NAMALWA (cell line): Measurements from ENCODE around the gene SAC3D1.
"Not testable (repeated sequence)": the region's sequence is repeated elsewhere in the genome, so short reads cannot be mapped to it uniquely, and the experiment has no call there.

ENCODE experiments used
- DNase-seq: peaks from one replicate; pipeline ENCODE4 v3.0.0-alpha.2; 2015; ENCODE audit warnings: low spot score

Gene SAC3D1

DNA sequence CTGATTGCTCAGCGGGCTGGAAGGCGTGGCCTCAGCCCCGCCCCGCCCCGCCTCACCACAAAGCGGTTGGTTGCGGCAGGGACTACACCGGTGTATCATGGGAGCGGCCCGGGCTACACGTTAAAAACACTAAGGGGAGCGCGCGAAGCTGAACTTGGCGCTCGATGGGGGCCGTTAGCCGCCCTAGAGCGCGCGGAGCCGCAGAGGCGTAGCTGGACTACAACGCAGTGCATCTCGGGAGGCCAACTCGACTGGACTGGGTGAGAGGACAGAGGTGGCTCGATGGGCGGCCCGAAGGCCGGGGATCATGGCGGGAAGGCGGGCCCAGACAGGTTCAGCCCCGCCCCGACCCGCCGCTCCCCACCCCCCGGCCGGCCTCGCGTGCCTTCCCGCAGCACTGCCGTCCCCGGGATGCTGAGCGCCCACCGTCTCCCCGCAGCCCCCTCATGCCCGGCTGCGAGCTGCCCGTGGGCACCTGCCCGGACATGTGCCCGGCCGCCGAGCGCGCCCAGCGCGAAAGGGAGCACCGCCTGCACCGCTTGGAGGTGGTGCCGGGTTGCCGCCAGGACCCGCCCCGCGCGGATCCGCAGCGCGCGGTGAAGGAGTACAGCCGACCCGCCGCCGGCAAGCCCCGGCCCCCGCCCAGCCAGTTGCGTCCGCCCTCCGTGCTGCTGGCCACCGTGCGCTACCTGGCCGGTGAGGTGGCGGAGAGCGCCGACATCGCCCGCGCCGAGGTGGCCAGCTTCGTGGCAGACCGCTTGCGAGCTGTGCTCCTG lies at the start of gene SAC3D1:
Gene SAC3D1, plus strand, starts transcription at position 364 of the 776 bp plus-strand sequence. Its CDS starts 83 bp downstream, at position 447.
- DNase-seq: peak; percentile 96

DNA sequence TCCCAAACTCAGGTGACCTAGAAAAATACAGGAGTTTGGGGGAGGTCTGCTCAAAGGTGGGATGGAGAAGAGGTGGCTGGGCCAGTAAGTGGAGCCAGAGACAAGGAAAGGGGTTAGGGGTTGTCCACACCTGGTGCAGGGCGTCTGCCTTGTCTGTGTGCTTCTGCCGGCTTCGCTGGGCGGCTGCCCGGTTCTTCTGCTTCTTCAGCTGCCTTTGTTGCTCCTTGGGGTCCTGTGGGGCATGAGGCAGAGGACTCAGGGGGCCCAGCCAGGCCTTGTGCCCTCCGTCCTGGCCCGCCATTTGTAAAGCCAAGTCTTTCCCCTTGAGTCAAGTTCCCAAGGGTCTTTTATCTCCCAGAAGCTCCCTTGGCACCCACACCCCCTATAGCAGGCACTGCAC lies 46.7 kb upstream of the SAC3D1 start:
- DNase-seq: no peak

DNA sequence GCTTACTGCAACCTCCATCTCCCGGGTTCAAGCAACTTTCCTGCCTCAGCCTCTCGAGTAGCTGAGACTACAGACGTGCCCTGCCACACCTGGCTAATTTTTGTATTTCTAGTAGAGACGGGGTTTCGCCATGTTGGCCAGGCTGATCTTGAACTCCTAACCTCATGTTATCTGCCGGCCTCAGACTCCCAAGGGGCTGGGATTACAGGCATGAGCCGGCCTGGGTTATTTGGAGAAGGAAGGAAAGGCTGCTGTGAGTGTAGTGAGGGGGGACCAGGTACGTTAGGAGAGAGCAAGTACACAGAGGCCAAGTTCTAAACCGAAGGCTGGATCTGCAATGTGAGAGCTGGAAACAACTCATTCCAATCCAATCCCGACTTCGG lies 44.7 kb upstream of the SAC3D1 start:
- no peak for DNase-seq

DNA sequence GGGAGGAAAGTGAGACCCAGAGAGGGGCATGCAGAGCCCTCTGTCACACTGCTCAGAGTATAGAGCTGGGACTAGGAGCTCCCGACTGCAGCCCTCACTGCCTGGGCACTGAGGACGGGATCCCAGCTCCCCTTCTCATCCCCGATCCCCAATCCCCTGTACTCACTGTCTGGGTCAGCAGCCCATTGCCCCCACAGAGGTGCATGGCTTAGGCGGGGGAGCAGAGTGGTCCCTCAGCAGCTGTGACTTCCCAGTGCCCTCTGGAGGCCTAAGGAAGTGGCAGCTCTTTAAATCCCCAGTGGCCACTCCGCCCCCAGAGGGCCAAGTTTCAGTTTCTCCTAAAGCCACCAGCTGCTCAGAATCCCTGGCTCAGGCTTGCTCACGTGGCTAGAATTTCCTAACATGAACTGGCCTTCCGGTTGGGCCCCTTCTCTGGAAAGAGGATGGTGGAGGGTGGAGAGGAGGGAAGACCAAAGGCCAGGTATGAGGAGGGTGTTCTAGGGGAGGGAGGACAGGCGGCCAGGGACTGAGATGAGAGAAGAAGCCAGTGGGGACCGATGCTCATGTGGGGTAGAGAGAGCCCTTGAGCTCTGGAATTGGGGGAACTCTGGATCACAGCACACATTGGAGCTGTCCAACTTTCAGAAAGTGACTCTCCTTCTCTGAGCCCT lies 44.2 kb upstream of the SAC3D1 start, which contains the start of gene BATF2:
Gene BATF2, minus strand, starts transcription at position 262 of the 671 bp plus-strand sequence. Its CDS starts 57 bp downstream, at position 205.
- peak; percentile 47 for DNase-seq

DNA sequence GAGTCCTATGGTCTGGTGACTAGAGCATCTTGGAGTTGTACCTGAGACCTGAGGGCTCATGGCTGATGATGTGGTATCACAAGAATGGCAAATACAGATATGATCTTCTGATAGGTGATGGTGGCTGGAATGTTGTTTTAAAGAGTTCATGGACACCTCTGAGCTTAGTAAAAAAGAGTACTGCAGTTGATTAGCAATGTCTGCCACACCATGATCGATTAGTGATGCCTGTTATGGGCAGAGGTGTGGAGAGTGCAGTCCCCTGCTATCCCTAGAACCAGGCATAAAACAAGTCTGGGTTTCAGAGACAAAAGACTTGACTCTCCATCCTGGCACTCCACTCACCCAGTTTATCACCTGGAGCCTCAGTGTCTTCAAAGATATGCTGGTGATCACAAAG lies 42.9 kb upstream of the SAC3D1 start:
- DNase-seq: no peak

DNA sequence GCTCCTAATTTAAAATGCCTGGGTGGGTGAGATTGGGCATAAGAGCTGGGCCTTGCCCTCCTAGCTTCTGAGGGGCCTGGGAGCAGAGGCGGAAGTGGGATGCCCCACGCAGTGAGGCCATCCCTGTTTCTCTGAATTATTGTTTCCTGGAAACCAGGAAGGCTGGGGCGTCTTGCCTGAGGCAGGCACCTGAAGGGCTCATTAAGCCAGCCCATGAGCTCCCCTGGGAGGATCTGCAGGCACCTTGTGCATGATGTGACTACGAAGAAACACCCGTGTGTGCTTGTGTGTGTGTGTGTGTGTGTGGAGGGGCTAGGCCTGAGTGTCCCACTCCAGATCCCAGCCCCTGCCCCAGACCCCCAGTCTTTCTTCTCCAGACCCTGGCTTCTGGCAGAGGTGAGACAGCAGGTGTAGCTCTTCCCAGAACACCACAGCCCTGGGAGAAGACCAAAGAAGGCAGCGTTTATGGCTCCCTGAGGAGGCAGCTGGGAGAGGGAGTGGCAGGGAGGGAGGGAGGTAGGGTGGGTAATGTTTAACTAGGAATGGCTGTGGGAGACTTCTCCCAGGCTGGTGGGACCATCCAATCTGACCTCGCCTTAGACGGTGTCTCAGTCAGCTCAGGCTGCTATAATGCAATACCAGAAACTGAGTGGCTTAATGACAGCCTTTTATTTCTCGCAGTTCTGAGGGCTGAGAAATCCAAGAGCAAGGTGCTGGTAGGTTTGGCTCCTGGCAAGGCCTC lies 42.1 kb upstream of the SAC3D1 start:
- DNase-seq: no peak

DNA sequence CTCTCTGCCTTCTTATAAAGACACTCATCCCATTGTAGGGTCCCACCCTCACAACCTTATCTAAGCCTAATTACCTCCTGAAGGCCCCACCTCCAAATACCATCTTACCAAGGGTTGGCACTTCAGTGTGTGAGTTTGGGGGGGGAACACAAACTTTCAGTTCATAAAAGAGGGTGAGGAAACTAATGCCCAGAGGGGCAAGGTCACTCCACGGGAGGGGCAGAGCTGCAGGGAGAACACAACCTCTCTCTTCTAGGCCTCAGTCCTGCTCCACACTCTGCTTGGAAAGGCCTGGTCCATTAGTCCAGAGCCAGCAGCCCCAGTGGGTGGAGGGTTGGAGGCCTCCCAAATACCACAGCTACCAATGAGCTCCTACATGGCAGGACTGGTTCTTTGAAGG lies 41.5 kb upstream of the SAC3D1 start:
- no peak for DNase-seq

DNA sequence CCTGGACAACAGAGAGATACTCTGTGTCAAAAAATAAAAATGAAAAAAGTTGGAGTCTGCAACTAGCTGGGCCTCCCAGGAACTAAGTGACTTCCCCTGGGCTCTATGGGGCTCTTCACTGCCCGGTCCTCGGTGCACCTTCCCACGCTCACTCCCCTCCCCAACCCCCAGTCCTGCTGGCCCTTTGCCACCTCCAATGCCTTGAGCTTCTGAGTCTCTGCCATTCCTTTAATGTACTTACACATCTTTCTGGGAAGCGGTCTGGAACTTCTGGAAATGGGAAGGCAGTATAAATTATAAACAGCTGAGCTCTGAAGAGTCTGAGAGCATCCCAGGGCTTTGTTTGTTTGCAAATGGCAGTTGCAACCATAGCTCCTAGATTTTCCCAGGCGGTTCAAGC lies 38.3 kb upstream of the SAC3D1 start:
- DNase-seq: no peak

DNA sequence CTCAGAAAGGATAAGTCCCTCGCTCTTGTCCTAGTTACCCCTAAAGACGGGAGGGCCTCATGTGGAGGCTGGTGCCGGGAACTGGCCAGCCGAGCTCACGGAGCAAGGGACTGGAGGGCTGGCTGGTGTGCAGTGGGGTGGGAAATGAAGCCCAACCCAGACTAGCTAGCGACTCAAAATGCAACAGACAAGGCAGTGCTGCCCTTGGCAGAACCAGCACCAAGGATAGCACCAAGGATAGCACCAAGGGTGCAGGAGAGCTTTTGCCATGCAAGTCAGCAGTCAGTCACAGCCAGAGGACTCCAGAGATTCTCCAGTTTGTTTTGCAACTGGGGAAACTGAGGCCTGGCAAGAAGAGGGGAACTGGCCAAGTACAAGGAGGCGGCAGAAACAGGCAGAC lies 37.7 kb upstream of the SAC3D1 start:
- DNase-seq: no peak

DNA sequence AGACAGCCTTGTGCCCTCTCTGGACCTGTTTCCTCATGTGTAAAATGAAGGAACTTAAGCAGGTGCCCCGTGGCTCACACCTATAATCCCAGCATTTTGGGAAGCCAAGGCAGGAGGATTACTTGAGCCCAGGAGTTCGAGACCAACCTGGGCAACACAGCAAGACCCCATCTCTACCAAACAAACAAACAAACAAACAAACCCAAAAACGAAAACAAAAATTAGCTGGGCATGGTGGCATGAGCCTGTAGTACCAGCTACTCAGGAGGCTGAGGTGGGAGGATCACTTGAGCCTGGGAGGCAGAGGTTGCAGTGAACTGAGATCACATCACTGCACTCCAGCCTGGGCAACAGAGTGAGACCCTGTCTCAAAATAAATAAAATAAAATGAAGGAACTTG lies 37.0 kb upstream of the SAC3D1 start:
- not testable (repeated sequence) for DNase-seq

DNA sequence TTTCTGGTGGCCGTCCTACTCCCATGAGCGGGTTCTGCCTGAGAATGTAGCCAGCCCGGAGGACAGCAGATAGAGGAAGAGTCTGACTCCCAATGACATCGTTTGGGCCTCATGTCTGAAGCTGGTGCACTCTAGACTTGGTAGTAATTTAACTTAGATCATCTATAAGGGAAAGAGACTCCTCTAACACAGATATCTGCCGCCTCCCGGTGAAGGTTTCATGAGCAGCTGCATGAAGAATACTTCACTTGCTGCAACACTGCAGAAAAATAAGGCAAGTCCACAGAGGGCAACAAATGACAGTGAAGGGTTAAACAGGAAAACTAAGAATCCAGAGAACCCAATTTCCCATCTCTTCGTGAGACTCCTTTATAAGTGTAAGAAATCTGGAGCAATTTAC lies 33.0 kb upstream of the SAC3D1 start:
- DNase-seq: no peak

DNA sequence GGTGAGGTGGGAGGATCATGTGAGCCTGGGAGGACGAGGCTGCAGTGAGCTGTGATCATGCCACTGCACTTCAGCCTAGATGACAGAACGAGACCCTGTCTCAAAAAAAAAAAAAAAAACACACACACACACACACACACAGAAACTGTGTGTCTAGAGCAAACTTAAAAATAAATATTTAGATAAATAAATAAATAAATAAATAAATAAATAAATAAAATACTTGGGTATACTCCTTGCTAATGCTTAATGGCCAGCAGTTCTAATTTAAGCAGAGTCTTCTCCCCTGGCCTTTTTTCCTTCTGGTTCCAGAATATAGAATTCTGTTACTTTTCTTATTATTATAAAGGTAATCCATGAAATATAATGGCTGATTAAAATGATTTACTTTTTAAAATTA lies 32.1 kb upstream of the SAC3D1 start:
- no peak for DNase-seq

DNA sequence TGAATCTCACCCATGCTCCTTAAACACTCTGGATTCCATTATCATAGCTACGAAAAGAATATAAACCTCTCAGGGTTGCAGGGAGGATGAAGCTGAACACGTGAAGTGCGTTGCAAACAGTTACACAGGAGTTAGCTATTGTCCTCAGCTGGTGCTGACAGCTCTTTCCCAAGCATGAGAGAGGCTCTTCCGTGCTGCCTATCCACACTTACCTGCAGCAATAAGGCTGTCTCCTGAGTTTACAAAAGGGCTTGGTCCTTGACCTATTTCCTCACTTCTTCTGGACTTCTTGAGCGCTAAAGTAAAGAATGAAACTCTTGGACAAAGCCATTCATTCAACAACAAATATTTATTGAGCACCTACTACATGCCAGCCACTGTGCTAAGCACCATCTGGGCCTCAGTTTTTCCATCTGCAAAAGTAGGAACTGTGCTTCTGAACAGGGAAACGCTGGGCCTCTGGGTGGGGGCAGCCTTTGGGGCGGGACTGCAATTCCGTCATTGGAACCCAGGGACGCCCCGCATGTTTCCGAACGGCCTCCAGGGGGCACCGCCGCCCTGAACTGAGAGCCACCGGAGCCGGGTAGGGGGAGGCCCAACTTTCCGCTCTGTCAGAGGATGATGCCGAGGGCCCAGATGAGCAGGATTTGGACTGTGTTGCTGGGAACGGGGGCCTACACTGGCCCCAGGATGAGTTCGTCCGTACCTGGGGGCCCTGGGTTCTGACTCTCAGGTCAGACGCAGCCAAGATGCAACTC lies 27.7 kb upstream of the SAC3D1 start:
- peak; percentile 94 for DNase-seq

DNA sequence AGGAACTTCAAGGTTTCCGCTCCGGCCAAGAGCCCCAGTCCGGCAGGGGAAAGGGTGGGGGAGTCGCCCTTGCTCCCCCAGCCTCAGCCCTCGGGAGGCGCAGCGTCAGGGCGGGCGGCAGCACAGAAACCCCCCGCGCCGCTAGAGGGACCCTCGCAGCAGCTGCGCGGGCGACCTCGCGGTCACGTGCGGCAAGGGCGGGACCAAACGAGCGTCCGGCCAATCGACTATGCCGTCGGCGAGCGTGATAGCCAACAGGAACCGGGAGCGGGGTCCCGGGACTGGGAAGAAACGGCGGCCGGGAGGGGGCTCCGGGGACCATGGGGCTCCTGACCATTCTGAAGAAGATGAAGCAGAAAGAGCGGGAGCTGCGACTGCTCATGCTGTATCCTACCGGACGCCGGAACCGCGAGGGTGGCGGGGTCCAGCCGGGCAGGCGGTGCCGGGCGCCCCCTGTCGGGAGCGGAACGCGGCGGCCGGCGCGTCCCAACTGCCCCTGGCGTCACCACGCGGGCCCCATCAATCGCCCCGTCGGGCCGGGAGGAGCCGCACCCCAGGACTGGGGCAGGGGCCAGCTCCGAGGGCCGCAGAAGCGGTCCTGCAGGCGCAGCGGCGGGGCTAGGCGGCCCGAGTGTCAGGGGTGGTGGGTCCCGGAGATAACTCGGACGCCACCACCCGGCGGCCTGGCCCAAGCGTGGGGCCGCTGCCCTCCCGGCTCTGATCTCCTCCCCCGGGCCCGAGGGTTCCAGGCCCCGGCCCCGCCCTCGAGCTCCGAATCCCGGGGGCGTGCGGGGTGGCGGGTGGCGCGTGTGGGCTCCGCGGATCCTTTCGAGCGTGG lies 26.9 kb upstream of the SAC3D1 start, which contains the start of gene ARL2:
Gene ARL2, plus strand, starts transcription at position 273 of the 838 bp plus-strand sequence. Its CDS starts 48 bp downstream, at position 321.
- peak; percentile 93 for DNase-seq

DNA sequence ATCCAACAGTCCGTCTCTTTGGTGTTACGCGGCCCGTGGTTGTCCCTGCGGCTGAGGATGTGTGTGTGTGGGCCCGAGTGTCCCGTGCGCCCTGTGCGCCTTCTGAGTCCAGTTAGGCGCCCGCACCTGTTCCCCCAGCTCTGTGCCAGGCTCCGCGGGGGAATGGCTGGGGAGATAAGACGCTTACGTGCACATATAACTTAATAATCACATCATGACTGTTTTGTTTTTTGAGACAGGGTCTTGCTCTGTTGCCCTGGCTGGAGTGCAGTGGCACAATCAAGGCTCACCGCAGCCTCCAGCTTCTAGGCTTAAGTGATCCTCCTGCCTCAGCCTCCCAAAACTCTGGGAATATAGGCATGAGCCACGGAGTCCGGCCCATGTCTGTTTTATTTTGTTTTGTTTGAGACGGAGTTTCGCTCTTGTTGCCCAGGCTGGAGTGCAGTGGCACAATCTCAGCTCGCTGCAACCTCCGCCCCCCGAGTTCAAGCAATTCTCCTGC lies 26.2 kb upstream of the SAC3D1 start:
- no peak for DNase-seq

DNA sequence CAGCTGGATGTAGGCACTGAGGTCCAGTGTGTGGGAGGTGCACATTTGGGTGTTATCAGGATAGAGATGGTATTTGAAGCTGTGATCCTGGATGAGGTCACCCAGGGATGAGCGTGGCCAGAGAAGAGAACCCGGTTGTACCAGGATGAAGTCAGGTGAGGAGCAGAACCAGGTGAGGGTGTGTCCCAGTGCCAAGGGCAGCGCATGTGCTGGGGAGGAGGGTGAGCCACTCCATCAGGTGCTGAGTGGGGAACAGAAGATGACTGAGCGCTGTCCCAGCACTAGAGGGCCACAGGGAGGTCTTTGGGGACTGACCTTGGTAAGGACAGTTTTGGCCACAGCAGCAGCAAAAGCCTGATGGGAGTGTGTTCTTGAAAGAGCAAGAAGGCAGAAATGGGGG lies 24.3 kb upstream of the SAC3D1 start:
- no peak for DNase-seq

DNA sequence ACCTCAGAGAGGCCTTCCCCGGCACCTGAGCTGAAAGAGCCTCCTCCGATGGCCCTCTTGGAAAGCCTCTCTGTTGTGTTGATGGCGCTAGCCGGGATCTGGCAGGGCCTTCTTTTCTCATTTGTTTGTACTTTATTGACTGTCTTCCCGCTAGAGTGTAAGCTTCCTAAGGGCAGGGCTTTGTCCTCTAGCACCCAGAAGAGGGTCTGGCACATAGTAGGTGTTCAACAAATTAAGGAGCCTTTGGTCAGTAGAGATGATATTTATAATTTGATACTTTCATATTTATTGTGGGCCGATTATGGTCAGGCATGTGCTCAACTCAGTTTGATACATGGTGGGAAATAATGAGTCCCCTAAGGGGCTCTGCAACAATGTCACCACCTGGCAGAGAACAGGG lies 23.1 kb upstream of the SAC3D1 start:
- no peak for DNase-seq

DNA sequence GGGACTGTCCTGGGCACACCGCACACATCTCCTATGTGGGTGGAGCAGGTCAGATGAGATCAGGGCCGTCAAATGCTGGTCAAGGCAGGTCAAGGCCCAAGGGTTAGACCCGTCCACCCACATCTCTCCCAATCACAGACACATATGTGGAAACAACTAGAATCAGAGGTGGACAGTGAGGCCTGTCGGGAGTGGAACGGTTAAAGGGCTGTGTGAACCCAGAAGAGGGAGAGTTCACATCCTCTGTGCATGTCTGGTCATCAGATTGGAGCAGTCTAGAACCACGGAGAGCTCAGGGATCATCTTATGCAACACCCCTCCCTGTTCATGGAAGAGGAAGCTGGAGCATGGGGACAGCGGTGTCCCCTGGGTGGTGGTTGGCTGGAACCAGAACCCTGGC lies 21.2 kb upstream of the SAC3D1 start:
- DNase-seq: no peak

DNA sequence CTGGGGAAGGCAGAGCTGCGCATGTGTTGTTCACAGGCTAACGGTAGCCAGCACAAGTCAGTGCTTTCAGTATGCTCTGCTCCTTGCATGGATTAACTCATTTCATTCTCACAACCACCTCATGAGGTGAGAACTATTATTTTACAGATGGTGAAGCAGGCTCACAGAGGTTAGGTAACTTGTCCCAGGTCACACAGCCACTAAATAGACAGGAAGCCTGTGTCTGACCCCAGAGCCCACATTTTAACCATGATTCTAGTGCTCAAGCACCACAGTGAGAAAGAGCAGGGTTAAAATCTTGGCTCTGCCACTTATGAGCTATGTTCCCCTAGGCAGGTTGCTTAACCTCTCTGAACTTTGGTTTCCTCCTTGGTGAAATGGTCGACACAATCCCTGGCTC lies 20.0 kb upstream of the SAC3D1 start:
- no peak for DNase-seq

DNA sequence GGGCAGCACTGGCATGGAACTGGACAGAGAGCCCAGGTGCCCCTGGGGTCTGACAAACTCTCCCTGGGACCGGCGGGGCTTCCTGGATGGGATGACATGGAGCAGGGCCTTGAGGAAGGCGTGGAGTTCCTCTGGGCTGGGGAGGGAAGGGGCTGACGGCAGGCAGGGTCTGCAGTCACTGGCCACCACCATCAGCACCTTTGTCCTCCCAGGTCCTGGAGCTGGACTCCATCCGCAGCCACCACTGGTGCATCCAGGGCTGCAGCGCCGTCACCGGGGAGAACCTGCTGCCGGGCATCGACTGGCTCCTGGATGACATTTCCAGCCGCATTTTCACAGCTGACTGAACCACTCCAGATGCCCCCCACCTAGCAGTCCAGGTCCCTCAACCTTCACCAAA lies 19.5 kb upstream of the SAC3D1 start:
- no peak for DNase-seq

DNA sequence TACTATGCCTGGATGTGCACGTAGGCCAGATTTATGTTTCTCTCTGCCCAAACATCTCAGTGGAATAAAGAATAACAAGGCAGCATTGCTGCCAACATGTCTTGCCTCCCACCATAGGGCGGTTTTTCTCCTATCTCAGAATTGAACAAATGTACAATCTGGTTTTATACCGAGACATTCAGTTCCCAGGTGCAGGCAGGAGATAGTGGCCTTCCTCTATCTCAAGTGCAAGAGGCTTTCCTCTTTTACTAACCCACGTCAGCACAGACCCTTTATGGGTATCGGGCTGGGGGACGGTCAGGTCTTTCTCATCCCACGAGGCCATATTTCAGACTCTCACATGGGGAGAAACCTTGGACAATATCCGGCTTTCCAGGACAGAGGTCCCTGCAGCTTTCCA lies 17.5 kb upstream of the SAC3D1 start:
- not testable (repeated sequence) for DNase-seq
